ENCODE results near the gene MND1. TPM values are rescaled to one million over a fixed set of nuclear protein-coding genes. Genes with fewer than 3 reads are reported as not detected.
"Not testable (repeated sequence)": the region's sequence is repeated elsewhere in the genome, so short reads cannot be mapped to it uniquely, and the experiment has no call there.

MND1 gene
- total RNA-seq, 1 experiment from 2014 or later = 24.4 TPM

DNA sequence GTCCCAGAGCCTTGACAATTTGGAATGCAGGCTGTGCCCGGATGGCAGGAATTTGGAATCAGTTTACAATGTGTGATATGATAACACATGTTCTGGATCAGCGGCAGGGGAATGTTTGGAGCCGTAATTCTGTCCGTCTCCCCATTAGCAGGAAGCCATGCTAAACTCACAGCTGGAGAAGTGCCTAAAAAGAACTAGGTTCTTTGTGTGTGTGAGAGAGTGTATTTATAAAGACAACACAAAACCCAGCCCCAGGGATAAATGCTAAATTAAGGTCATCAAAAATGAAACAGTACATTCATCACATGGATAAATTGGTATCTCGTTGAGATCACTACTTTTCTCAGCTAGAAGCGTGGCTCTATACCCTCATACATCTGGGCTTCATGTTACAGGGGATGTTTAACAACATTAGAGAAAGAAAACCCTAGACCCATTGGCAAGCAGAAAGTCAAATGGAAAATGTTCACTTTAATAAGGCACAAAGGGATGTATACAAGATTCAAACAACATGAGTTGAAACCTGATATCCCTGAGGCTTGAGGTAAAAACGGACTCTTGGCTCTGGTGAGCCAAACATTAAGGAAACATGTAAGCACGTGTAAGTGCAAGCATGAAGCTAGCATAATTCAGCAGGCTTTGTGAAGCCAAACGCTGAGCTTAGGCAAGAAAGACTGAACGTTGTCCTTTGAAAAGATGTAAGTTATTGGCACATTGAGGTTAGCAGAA, 103.7 kb downstream of the MND1 start:
- no peak for DNase-seq
- intact Hi-C loops (cut with micrococcal nuclease; ENCODE audit: unreplicated experiment) = no loop called here

GRCh38 chr4:153449338-153449737, 104.8 kb downstream of the MND1 start:
- intact Hi-C loops (cut with micrococcal nuclease; ENCODE audit: unreplicated experiment) = no loop called here
- ChIA-PET CTCF (no interaction called here), POLR2A (ENCODE audit: unreplicated experiment) (interaction anchor here (0.7 kb wide), 1 partner anchor 37 kb away, joined by 3 read pairs; no protein-coding TSS in a partner anchor)
- H3K36me3 ChIP-seq (ENCODE audit: low read depth) = no peaks in the 10 kb centered on the region
- TF ChIP-seq EZH2 (IDR thresholded peaks at IDR 0.05; ENCODE audit: low read depth) (no peak), CTCF (conservative IDR thresholded peaks at IDR 0.05) (no peak)
- H3K27me3 ChIP-seq (ENCODE audit: insufficient read depth, low read depth) = no peaks in the 10 kb centered on the region
- H3K4me3 ChIP-seq = no peak overlapping the region
- H3K79me2 ChIP-seq (ENCODE audit: low read depth) = no peaks in the 10 kb centered on the region
- H3K4me2 ChIP-seq = no peak overlapping the region
- no peaks in the 10 kb centered on the region for H4K20me1 ChIP-seq (ENCODE audit: insufficient read depth)
- H3K9me2 ChIP-seq (ENCODE audit: insufficient read depth) = no peaks in the 10 kb centered on the region
- H3F3A ChIP-seq (ENCODE audit: insufficient read depth, low read depth) = no peaks in the 10 kb centered on the region
- no peak overlapping the region for H2AFZ ChIP-seq
- no peak for DNase-seq
- no peak overlapping the region for H3K27ac ChIP-seq
- no peaks in the 10 kb centered on the region for H3K4me1 ChIP-seq (replicated peaks; ENCODE audit: insufficient read depth)
- H3K9me3 ChIP-seq (ENCODE audit: insufficient read depth, low read depth) = no peaks in the 10 kb centered on the region
- BruUV-seq (replicated peaks) = no TSS peak

More for the DNA sequence above, 103.7 kb downstream of the MND1 start:
- POLR2A ChIA-PET (ENCODE audit: unreplicated experiment) = interaction anchor here (0.7 kb wide), 1 partner anchor 38 kb away, joined by 3 read pairs; no protein-coding TSS in a partner anchor
- Histone ChIP-seq H3K27me3 (ENCODE audit: insufficient read depth, low read depth) (no peaks in the 10 kb centered on the region), H3F3A (ENCODE audit: insufficient read depth, low read depth) (no peaks in the 10 kb centered on the region), H3K36me3 (ENCODE audit: low read depth) (no peaks in the 10 kb centered on the region), H3K9me3 (ENCODE audit: insufficient read depth, low read depth) (no peaks in the 10 kb centered on the region), H3K4me2 (no peak overlapping the region), H3K27ac (no peak overlapping the region), H4K20me1 (ENCODE audit: insufficient read depth) (no peaks in the 10 kb centered on the region), H3K9me2 (ENCODE audit: insufficient read depth) (no peaks in the 10 kb centered on the region), H2AFZ (no peak overlapping the region), H3K4me1 (replicated peaks; ENCODE audit: insufficient read depth) (no peaks in the 10 kb centered on the region), H3K4me3 (no peak overlapping the region), H3K79me2 (ENCODE audit: low read depth) (no peaks in the 10 kb centered on the region)
- CTCF ChIA-PET = interaction anchor here (0.6 kb wide), 1 partner anchor 10 kb away, joined by 15 read pairs; no protein-coding TSS in a partner anchor
- BruUV-seq (replicated peaks) = no TSS peak
- TF ChIP-seq EZH2 (IDR thresholded peaks at IDR 0.05; ENCODE audit: low read depth) = no peak
- no peak for TF ChIP-seq CTCF (conservative IDR thresholded peaks at IDR 0.05)

GRCh38 chr4:153450544-153450917, 106.0 kb downstream of the MND1 start:
- BruUV-seq (replicated peaks) = no TSS peak
- no peak overlapping the region for H3K27ac ChIP-seq
- no peaks in the 10 kb centered on the region for H3K9me3 ChIP-seq (ENCODE audit: insufficient read depth, low read depth)
- no peaks in the 10 kb centered on the region for H3K9me2 ChIP-seq (ENCODE audit: insufficient read depth)
- no peaks in the 10 kb centered on the region for H3K79me2 ChIP-seq (ENCODE audit: low read depth)
- H3K4me3 ChIP-seq = no peak overlapping the region
- TF ChIP-seq CTCF (conservative IDR thresholded peaks at IDR 0.05) (no peak), EZH2 (IDR thresholded peaks at IDR 0.05; ENCODE audit: low read depth) (no peak)
- POLR2A ChIA-PET (ENCODE audit: unreplicated experiment) = no interaction called here
- H3K4me1 ChIP-seq (replicated peaks; ENCODE audit: insufficient read depth) = no peaks in the 10 kb centered on the region
- no peaks in the 10 kb centered on the region for H4K20me1 ChIP-seq (ENCODE audit: insufficient read depth)
- intact Hi-C loops (cut with micrococcal nuclease; ENCODE audit: unreplicated experiment) = no loop called here
- no peak for DNase-seq
- no peak overlapping the region for H2AFZ ChIP-seq
- CTCF ChIA-PET = no interaction called here
- no peaks in the 10 kb centered on the region for H3K36me3 ChIP-seq (ENCODE audit: low read depth)
- H3F3A ChIP-seq (ENCODE audit: insufficient read depth, low read depth) = no peaks in the 10 kb centered on the region
- H3K4me2 ChIP-seq = no peak overlapping the region
- H3K27me3 ChIP-seq (ENCODE audit: insufficient read depth, low read depth) = no peaks in the 10 kb centered on the region

DNA sequence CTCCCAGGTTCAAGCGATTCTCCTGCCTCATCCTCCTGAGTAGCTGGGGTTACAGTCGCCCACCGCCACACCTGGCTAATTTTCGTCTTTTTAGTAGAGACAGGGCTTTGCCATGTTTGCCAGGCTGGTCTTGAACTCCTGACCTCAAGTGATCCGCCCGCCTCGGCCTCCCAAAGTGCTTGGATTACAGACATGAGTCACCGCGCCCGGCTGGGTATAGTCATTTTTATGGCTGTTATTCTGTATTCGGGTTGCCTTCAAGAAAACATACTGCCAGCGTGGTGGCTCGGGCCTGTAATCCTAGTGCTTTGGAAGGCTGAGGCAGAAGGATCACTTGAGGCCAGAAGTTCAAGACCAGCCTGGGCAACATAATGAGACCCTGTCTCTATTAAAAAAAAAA, 106.7 kb downstream of the MND1 start:
- H3K9me3 ChIP-seq (ENCODE audit: insufficient read depth, low read depth); BruUV-seq (replicated peaks); H4K20me1 ChIP-seq (ENCODE audit: insufficient read depth); H3K27ac ChIP-seq; H3K4me1 ChIP-seq (replicated peaks; ENCODE audit: insufficient read depth); DNase-seq; H3K36me3 ChIP-seq (ENCODE audit: low read depth); POLR2A ChIA-PET (ENCODE audit: unreplicated experiment); H3K4me3 ChIP-seq; CTCF ChIA-PET; H3K4me2 ChIP-seq; H3K27me3 ChIP-seq (ENCODE audit: insufficient read depth, low read depth); intact Hi-C loops (cut with micrococcal nuclease; ENCODE audit: unreplicated experiment); H2AFZ ChIP-seq; H3K9me2 ChIP-seq (ENCODE audit: insufficient read depth); H3F3A ChIP-seq (ENCODE audit: insufficient read depth, low read depth); H3K79me2 ChIP-seq (ENCODE audit: low read depth): not testable (repeated sequence)

Measured in PC-9 (cell line).